Testis (tissue), 2 donors: Measurements from ENCODE around the gene BEND5.

Experiments
- POLR2A ChIP-seq: fragments of 450-650 bp; IDR thresholded peaks from one replicate; pipeline ENCODE4 v1.6.1; 2017; ENCODE audit warnings: antibody characterized with exemption, mild to moderate bottlenecking, moderate library complexity
- TF ChIP-seq, protein P1 (sequence below), 3 experiments: fragments of 450-650 bp in 2 of 3; fragments of 200-600 bp in 1 of 3; sonication (generic) in 1 of 3; IDR thresholded peaks; one replicate each; pipeline ENCODE4 v1.5.1; 2016 to 2019; ENCODE audit warnings: antibody characterized with exemption in 3 of 3, mild to moderate bottlenecking in 2 of 3, moderate library complexity in 1 of 3

DNA sequence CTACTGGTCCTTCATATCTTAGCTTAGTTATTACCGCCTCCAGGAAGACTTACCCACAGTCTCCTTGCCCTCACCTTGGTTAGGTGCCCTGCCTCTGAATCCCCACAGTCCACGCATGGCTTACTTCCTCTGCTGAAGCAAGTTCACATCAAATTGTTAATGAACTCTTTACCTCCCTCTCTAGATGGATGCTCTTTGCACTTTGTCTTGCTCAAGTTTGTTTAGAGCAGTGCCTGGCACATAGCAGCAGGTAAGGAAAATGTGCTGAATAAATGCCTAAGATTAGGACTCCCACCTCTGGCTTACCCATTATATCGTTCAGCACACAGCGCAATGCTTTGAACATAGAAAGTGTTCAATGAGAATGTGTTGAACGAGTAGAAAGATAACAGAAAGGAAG is 90.5 kb downstream of the BEND5 start:
- TF ChIP-seq, protein P1, sequence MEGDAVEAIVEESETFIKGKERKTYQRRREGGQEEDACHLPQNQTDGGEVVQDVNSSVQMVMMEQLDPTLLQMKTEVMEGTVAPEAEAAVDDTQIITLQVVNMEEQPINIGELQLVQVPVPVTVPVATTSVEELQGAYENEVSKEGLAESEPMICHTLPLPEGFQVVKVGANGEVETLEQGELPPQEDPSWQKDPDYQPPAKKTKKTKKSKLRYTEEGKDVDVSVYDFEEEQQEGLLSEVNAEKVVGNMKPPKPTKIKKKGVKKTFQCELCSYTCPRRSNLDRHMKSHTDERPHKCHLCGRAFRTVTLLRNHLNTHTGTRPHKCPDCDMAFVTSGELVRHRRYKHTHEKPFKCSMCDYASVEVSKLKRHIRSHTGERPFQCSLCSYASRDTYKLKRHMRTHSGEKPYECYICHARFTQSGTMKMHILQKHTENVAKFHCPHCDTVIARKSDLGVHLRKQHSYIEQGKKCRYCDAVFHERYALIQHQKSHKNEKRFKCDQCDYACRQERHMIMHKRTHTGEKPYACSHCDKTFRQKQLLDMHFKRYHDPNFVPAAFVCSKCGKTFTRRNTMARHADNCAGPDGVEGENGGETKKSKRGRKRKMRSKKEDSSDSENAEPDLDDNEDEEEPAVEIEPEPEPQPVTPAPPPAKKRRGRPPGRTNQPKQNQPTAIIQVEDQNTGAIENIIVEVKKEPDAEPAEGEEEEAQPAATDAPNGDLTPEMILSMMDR (IDR thresholded peaks at IDR 0.05), result no peak
- no peak for TF ChIP-seq POLR2A
